ENCODE measurements around the gene NELFB. TPM values are rescaled to one million over a fixed set of nuclear protein-coding genes. Genes with fewer than 3 reads are reported as not detected.

The NELFB gene
- total RNA-seq, 2 experiments from 2014 or later: 62.6 to 74.8 TPM

GRCh38 chr9:137275588-137276472 is 20.7 kb downstream of the NELFB start:
- Histone ChIP-seq H2AFZ (ENCODE audit: low read length) (no peak overlapping the region), H3K36me3 (ENCODE audit: insufficient read depth, low read length) (peaks cover 22% of the 10 kb centered on the region; the same call in 1 of the 2 replicates), H3K9me2 (ENCODE audit: insufficient read depth, low read length) (no peaks in the 10 kb centered on the region), H3K4me2 (ENCODE audit: low read length) (peak overlapping the region; percentile 81), H3K27ac (ENCODE audit: low read depth, low read length, poor library complexity, severe bottlenecking) (peak overlapping the region; percentile 77), H4K20me1 (ENCODE audit: insufficient read depth, low read length) (no peaks in the 10 kb centered on the region), H3K4me1 (ENCODE audit: insufficient read depth, low read length, poor library complexity, severe bottlenecking) (peaks cover 65% of the 10 kb centered on the region), H3K4me3 (ENCODE audit: low read depth, low read length, poor library complexity, severe bottlenecking) (peak overlapping the region; percentile 69), H3K9me3 (ENCODE audit: low read length) (no peaks in the 10 kb centered on the region), H3K79me2 (ENCODE audit: insufficient read depth, low read depth, low read length) (no peaks in the 10 kb centered on the region)
- intact Hi-C loops (cut with micrococcal nuclease; ENCODE audit: unreplicated experiment): loop anchor here (2.0 kb wide), 1 partner anchor 35 kb away; the partner anchor contains the start of gene TUBB4B
- CTCF ChIA-PET (ENCODE audit: unreplicated experiment): no interaction called here
- TF ChIP-seq EZH2phosphoT487 (IDR thresholded peaks at IDR 0.05; ENCODE audit: borderline replicate concordance, low read depth, low read length): no peak
- no peak for TF ChIP-seq CTCF (conservative IDR thresholded peaks at IDR 0.05; ENCODE audit: low read length)
- POLR2A ChIA-PET: no interaction called here
- BruUV-seq (replicated peaks): no TSS peak
- no peak for DNase-seq (ENCODE audit: low spot score)

- Histone ChIP-seq H4K20me1 (ENCODE audit: insufficient read depth, low read length) (no peaks in the 10 kb centered on the region), H3K4me2 (ENCODE audit: low read length) (peak overlapping the region; percentile 81), H2AFZ (ENCODE audit: low read length) (no peak overlapping the region), H3K36me3 (ENCODE audit: insufficient read depth, low read length) (peaks cover 18% of the 10 kb centered on the region; the same call in 1 of the 2 replicates), H3K27ac (ENCODE audit: low read depth, low read length, poor library complexity, severe bottlenecking) (peak overlapping the region; percentile 77), H3K4me1 (ENCODE audit: insufficient read depth, low read length, poor library complexity, severe bottlenecking) (peaks cover 64% of the 10 kb centered on the region), H3K9me2 (ENCODE audit: insufficient read depth, low read length) (no peaks in the 10 kb centered on the region), H3K4me3 (ENCODE audit: low read depth, low read length, poor library complexity, severe bottlenecking) (peak overlapping the region; percentile 69), H3K79me2 (ENCODE audit: insufficient read depth, low read depth, low read length) (no peaks in the 10 kb centered on the region), H3K9me3 (ENCODE audit: low read length) (no peaks in the 10 kb centered on the region)
- no peak for TF ChIP-seq EZH2phosphoT487 (IDR thresholded peaks at IDR 0.05; ENCODE audit: borderline replicate concordance, low read depth, low read length)
- no peak for TF ChIP-seq CTCF (conservative IDR thresholded peaks at IDR 0.05; ENCODE audit: low read length)
- POLR2A ChIA-PET: interaction anchor here (0.9 to 1.5 kb wide), 3 partner anchors 8 to 44 kb away, joined by 3 to 4 read pairs (median 3); no protein-coding TSS in a partner anchor
- DNase-seq (ENCODE audit: low spot score): peak; percentile 53
- intact Hi-C loops (cut with micrococcal nuclease; ENCODE audit: unreplicated experiment): loop anchor here (1.0 to 2.0 kb wide), 2 partner anchors 8 to 36 kb away; partner anchors contain the start of gene TUBB4B
- BruUV-seq (replicated peaks): TSS peak; percentile 81
- CTCF ChIA-PET (ENCODE audit: unreplicated experiment): interaction anchor here (0.8 kb wide), 1 partner anchor 10 kb away, joined by 7 read pairs; no protein-coding TSS in a partner anchor
Observed at GRCh38 chr9:137276473-137277328, 21.6 kb downstream of the NELFB start.
